Measurements from ENCODE around the gene SRCAP.

The SRCAP gene

GRCh38 chr16:30746638-30747175 lies 47.7 kb downstream of the SRCAP start:
- no peaks in the 10 kb centered on the region for H3K27me3 ChIP-seq (ENCODE audit: insufficient read depth, low read length)
- H4K20me1 ChIP-seq (ENCODE audit: insufficient read depth, low read length): no peaks in the 10 kb centered on the region
- no peaks in the 10 kb centered on the region for H3K9me2 ChIP-seq (ENCODE audit: low read depth, low read length)
- no peak overlapping the region for H2AFZ ChIP-seq (ENCODE audit: low read length)
- TF ChIP-seq EZH2 (IDR thresholded peaks at IDR 0.05; ENCODE audit: borderline replicate concordance, low read length) (no peak), CTCF (IDR thresholded peaks at IDR 0.05; ENCODE audit: low read length) (no peak)
- H3K27ac ChIP-seq (ENCODE audit: low read depth, low read length, poor library complexity, severe bottlenecking): no peak overlapping the region
- H3K4me2 ChIP-seq (ENCODE audit: low read length): no peak overlapping the region
- peaks cover 40% of the 10 kb centered on the region for H3K36me3 ChIP-seq (ENCODE audit: insufficient read depth, low read length)
- H3K9me3 ChIP-seq (ENCODE audit: low read length): no peaks in the 10 kb centered on the region
- H3K4me1 ChIP-seq (ENCODE audit: insufficient read depth, low read length, severe bottlenecking): peaks cover 17% of the 10 kb centered on the region
- peaks cover 14% of the 10 kb centered on the region for H3K79me2 ChIP-seq (ENCODE audit: insufficient read depth, low read length)
- peaks cover 4% of the 10 kb centered on the region; the same call in 1 of the 2 replicates for H3F3A ChIP-seq (ENCODE audit: insufficient read depth, low read length)
- H3K9ac ChIP-seq (ENCODE audit: low read length): no peak overlapping the region
- H3K4me3 ChIP-seq (ENCODE audit: low read depth, low read length, poor library complexity, severe bottlenecking): no peak overlapping the region

GRCh38 chr16:30747331-30747730 lies 48.4 kb downstream of the SRCAP start:
- no peak for TF ChIP-seq CTCF (IDR thresholded peaks at IDR 0.05; ENCODE audit: low read length)
- no peak for TF ChIP-seq EZH2 (IDR thresholded peaks at IDR 0.05; ENCODE audit: borderline replicate concordance, low read length)
- no peaks in the 10 kb centered on the region for H3K9me3 ChIP-seq (ENCODE audit: low read length)
- H3K27ac ChIP-seq (ENCODE audit: low read depth, low read length, poor library complexity, severe bottlenecking): peak overlapping the region; percentile 60
- H4K20me1 ChIP-seq (ENCODE audit: insufficient read depth, low read length): no peaks in the 10 kb centered on the region
- H2AFZ ChIP-seq (ENCODE audit: low read length): 0 out of 2 replicates have a peak overlapping the region, but pooled peaks have one; percentile 17
- H3K79me2 ChIP-seq (ENCODE audit: insufficient read depth, low read length): peaks cover 14% of the 10 kb centered on the region
- H3K4me1 ChIP-seq (ENCODE audit: insufficient read depth, low read length, severe bottlenecking): peaks cover 17% of the 10 kb centered on the region
- H3K9ac ChIP-seq (ENCODE audit: low read length): peak overlapping the region; percentile 65
- peaks cover 4% of the 10 kb centered on the region; the same call in 1 of the 2 replicates for H3F3A ChIP-seq (ENCODE audit: insufficient read depth, low read length)
- peaks cover 36% of the 10 kb centered on the region for H3K36me3 ChIP-seq (ENCODE audit: insufficient read depth, low read length)
- peak overlapping the region; percentile 90 for H3K4me3 ChIP-seq (ENCODE audit: low read depth, low read length, poor library complexity, severe bottlenecking)
- H3K27me3 ChIP-seq (ENCODE audit: insufficient read depth, low read length): no peaks in the 10 kb centered on the region
- no peaks in the 10 kb centered on the region for H3K9me2 ChIP-seq (ENCODE audit: low read depth, low read length)
- H3K4me2 ChIP-seq (ENCODE audit: low read length): peak overlapping the region; percentile 72

GRCh38 chr16:30747799-30748633 lies 49.0 kb downstream of the SRCAP start, which contains the start of gene PHKG2:
PHKG2 (plus strand) TSS chr16:30748425; CDS start chr16:30748821, 396 bp downstream.
- Histone ChIP-seq H3K9ac (ENCODE audit: low read length) (peak within 1 kb of the TSS; percentile 86), H4K20me1 (ENCODE audit: insufficient read depth, low read length) (no peaks in the 10 kb centered on the region), H3K4me1 (ENCODE audit: insufficient read depth, low read length, severe bottlenecking) (peaks cover 17% of the 10 kb centered on the region), H3K27ac (ENCODE audit: low read depth, low read length, poor library complexity, severe bottlenecking) (peak within 1 kb of the TSS; percentile 60), H3F3A (ENCODE audit: insufficient read depth, low read length) (peaks cover 4% of the 10 kb centered on the region; the same call in 1 of the 2 replicates), H3K4me2 (ENCODE audit: low read length) (peak within 1 kb of the TSS; percentile 72), H3K27me3 (ENCODE audit: insufficient read depth, low read length) (no peaks in the 10 kb centered on the region), H3K36me3 (ENCODE audit: insufficient read depth, low read length) (peaks cover 41% of the 10 kb centered on the region), H3K9me3 (ENCODE audit: low read length) (no peaks in the 10 kb centered on the region), H3K4me3 (ENCODE audit: low read depth, low read length, poor library complexity, severe bottlenecking) (peak within 1 kb of the TSS; percentile 90), H3K9me2 (ENCODE audit: low read depth, low read length) (no peaks in the 10 kb centered on the region), H2AFZ (ENCODE audit: low read length) (0 out of 2 replicates have a peak within 1 kb of the TSS, but pooled peaks have one; percentile 17), H3K79me2 (ENCODE audit: insufficient read depth, low read length) (peaks cover 14% of the 10 kb centered on the region)
- TF ChIP-seq EZH2 (IDR thresholded peaks at IDR 0.05; ENCODE audit: borderline replicate concordance, low read length): no peak
- TF ChIP-seq CTCF (IDR thresholded peaks at IDR 0.05; ENCODE audit: low read length): no peak

Data from OCI-LY1 (cell line).